B cell (primary cell): ENCODE results near the gene CYTH4.

ENCODE experiments used
- EZH2 ChIP-seq: IDR thresholded peaks from 2 replicates; pipeline ENCODE4 v1.6.1; 2012; ENCODE audit warnings: borderline replicate concordance, low read depth, mild to moderate bottlenecking, moderate library complexity, low read length; ENCODE audit not compliant: insufficient read depth, poor library complexity, severe bottlenecking
- TF ChIP-seq, protein P1 (sequence below): fragments of 200-600 bp; IDR thresholded peaks from one replicate; pipeline ENCODE4 v1.8.0; 2022; ENCODE audit warnings: antibody characterized with exemption, mild to moderate bottlenecking

DNA sequence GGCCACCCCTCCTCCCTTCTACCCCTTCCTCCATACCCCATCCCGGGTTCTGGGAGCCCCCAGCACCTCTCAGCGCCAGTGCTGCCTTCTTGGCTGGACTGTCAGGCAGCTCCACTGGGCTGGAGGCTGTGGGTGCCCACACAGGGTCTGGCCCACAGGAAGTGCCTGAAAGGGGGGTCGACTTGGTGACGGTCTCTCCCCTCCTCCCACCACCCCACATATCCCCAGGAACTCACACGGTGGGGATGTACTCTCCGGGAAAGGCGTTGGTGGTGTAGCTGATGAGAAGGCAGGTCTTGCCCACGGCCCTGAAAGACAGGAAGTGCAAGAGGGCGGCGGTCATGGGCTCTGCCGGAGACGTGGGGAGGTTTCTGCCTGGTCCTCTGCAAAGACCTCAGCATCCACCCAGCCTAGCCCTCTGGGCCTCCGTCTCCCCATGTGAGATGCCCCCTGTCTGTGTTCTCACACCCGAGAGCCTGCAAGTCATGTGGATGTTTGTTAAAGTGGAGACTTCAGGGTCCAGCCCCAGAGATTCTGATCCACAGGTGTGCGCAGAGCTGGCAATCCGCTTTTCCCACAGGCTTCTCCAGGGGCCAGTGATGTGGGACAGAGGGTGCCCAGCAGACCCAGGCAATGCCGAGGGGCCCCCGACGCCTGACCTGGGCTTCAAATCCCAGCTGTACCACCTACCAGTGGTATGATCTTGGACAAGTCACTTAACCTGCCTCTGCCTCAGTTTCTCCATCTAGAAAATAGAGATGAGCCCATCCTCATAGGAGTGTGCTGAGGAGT is 40.8 kb upstream of the CYTH4 start:
- TF ChIP-seq, protein P1, sequence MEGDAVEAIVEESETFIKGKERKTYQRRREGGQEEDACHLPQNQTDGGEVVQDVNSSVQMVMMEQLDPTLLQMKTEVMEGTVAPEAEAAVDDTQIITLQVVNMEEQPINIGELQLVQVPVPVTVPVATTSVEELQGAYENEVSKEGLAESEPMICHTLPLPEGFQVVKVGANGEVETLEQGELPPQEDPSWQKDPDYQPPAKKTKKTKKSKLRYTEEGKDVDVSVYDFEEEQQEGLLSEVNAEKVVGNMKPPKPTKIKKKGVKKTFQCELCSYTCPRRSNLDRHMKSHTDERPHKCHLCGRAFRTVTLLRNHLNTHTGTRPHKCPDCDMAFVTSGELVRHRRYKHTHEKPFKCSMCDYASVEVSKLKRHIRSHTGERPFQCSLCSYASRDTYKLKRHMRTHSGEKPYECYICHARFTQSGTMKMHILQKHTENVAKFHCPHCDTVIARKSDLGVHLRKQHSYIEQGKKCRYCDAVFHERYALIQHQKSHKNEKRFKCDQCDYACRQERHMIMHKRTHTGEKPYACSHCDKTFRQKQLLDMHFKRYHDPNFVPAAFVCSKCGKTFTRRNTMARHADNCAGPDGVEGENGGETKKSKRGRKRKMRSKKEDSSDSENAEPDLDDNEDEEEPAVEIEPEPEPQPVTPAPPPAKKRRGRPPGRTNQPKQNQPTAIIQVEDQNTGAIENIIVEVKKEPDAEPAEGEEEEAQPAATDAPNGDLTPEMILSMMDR: no peak
- no peak for TF ChIP-seq EZH2
